H1 (cell line): ENCODE results near the gene ASTN1. TPM values are rescaled to one million over a fixed set of nuclear protein-coding genes. Genes with fewer than 3 reads are reported as not detected.

ENCODE experiments used
- CTCF ChIA-PET: fragments of 300-600 bp; sonication (Branson Sonifier 250); formaldehyde crosslinking; loops from one replicate; lab custom pipeline; 2021; ENCODE audit not compliant: partially characterized antibody; lab: Charles Lee
- POLR2A ChIA-PET: fragments of 300-600 bp; sonication (Branson Sonifier 250); formaldehyde crosslinking; loops from one replicate; lab custom pipeline; 2021; ENCODE audit warnings: inconsistent platforms; ENCODE audit not compliant: partially characterized antibody; lab: Charles Lee
- DNase-seq, 2 experiments: peaks; one replicate each; pipeline versions ENCODE4 v3.0.0 to v3.0.0-alpha.2; 2010 to 2022; ENCODE audit warnings: low spot score in 2 of 2, low read depth in 1 of 2, mixed read lengths in 1 of 2
- FAIRE-seq: peaks from 2 replicates; lab custom pipeline; 2011; peaks lifted over from hg19 to GRCh38; lab: Jason Lieb, UNC
- H2AFZ ChIP-seq: 2 replicates; pipeline ENCODE4 v1.8.1; 2012; ENCODE audit warnings: low read length, inconsistent platforms
- H2AK5ac ChIP-seq: 2 replicates; pipeline ENCODE4 v1.6.1; 2013; ENCODE audit warnings: low read depth, low read length
- H2BK120ac ChIP-seq: replicated peaks from 2 replicates; pipeline ENCODE3; 2013; ENCODE audit warnings: low read depth, low read length, inconsistent platforms
- H2BK12ac ChIP-seq: 2 replicates; pipeline ENCODE4 v1.6.1; 2013; ENCODE audit warnings: low read depth, low read length
- H2BK15ac ChIP-seq: 2 replicates; pipeline ENCODE4 v1.6.1; 2013; ENCODE audit warnings: low read length
- H2BK20ac ChIP-seq: 2 replicates; pipeline ENCODE4 v1.6.1; 2013; ENCODE audit warnings: low read length
- H2BK5ac ChIP-seq: 2 replicates; pipeline ENCODE4 v1.6.1; 2013; ENCODE audit warnings: low read depth, low read length
- H3K14ac ChIP-seq: 2 replicates; pipeline ENCODE4 v1.6.1; 2013; ENCODE audit warnings: inconsistent platforms; ENCODE audit not compliant: insufficient read length
- H3K18ac ChIP-seq: 2 replicates; pipeline ENCODE4 v1.6.1; 2013; ENCODE audit warnings: low read length; ENCODE audit errors: extremely low read depth
- H3K23ac ChIP-seq: 2 replicates; pipeline ENCODE4 v1.6.1; 2013; ENCODE audit warnings: inconsistent platforms; ENCODE audit not compliant: insufficient read length
- H3K23me2 ChIP-seq: 2 replicates; pipeline ENCODE4 v1.6.1; 2013; ENCODE audit warnings: low read depth, low read length
- H3K27ac ChIP-seq: 2 replicates; pipeline ENCODE4 v1.6.1; 2011; ENCODE audit warnings: low read depth, low read length, inconsistent platforms
- H3K27me3 ChIP-seq, 4 experiments: replicated peaks in 1 of 4; 1 replicate in 1 of 4; 2 replicates in 3 of 4; pipeline versions ENCODE4 v1.6.1 to v1.8.1; 2011 to 2013; ENCODE audit warnings: low read length in 3 of 4, mild to moderate bottlenecking in 3 of 4, inconsistent platforms in 2 of 4, mixed read lengths in 2 of 4, moderate library complexity in 1 of 4; ENCODE audit not compliant: control insufficient read depth in 3 of 4, insufficient read depth in 3 of 4; ENCODE audit errors: extremely low read depth in 1 of 4
- H3K36me3 ChIP-seq, 4 experiments: 2 replicates each; pipeline versions ENCODE4 v1.6.1 to v1.8.1; 2011 to 2013; ENCODE audit warnings: mild to moderate bottlenecking in 4 of 4, low read length in 3 of 4, moderate library complexity in 2 of 4, control low read depth in 1 of 4, inconsistent platforms in 1 of 4; ENCODE audit not compliant: insufficient read depth in 4 of 4, control insufficient read depth in 2 of 4
- H3K4ac ChIP-seq: replicated peaks from 2 replicates; pipeline ENCODE3; 2013; ENCODE audit warnings: low read length, low read depth, mixed read lengths, inconsistent platforms; ENCODE audit not compliant: insufficient read length
- H3K4me1 ChIP-seq, 4 experiments: replicated peaks in 1 of 4; 1 replicate in 1 of 4; 2 replicates in 3 of 4; pipeline versions ENCODE4 v1.6.1 to v1.8.1; 2011 to 2013; ENCODE audit warnings: low read length in 3 of 4, inconsistent platforms in 2 of 4, mixed read lengths in 1 of 4; ENCODE audit not compliant: insufficient read depth in 4 of 4, control insufficient read depth in 3 of 4
- H3K4me2 ChIP-seq, 2 experiments: 2 replicates each; pipeline versions ENCODE4 v1.6.1 to v1.8.1; 2011 to 2013; ENCODE audit warnings: low read depth in 2 of 2, low read length in 2 of 2, control low read depth in 1 of 2, inconsistent platforms in 1 of 2, mild to moderate bottlenecking in 1 of 2; ENCODE audit not compliant: insufficient read depth in 1 of 2
- H3K4me3 ChIP-seq, 4 experiments: fragments of 200-600, 300-600 bp in 1 of 4; sonication (generic), shearing (Covaris generic), sonication (Bioruptor Twin) in 1 of 4; 2 replicates each; pipeline versions ENCODE4 v1.5.1 to v1.8.1; 2011 to 2016; ENCODE audit warnings: low read length in 4 of 4, low read depth in 3 of 4, control low read depth in 2 of 4, inconsistent platforms in 2 of 4, mild to moderate bottlenecking in 2 of 4, mixed read lengths in 1 of 4, moderate library complexity in 1 of 4; ENCODE audit not compliant: insufficient read depth in 2 of 4; ENCODE audit errors: extremely low read depth in 1 of 4
- H3K56ac ChIP-seq: replicated peaks from 2 replicates; pipeline ENCODE3; 2013; ENCODE audit warnings: low read depth, mild to moderate bottlenecking, mixed read lengths, low read length, inconsistent platforms; ENCODE audit not compliant: insufficient read length
- H3K79me1 ChIP-seq: 2 replicates; pipeline ENCODE4 v1.6.1; 2013; ENCODE audit warnings: low read depth, low read length, control low read depth
- H3K79me2 ChIP-seq, 2 experiments: 2 replicates each; pipeline versions ENCODE4 v1.6.1 to v1.8.1; 2012 to 2013; ENCODE audit warnings: low read length in 2 of 2, mild to moderate bottlenecking in 2 of 2, inconsistent platforms in 1 of 2; ENCODE audit not compliant: insufficient read depth in 2 of 2, control insufficient read depth in 1 of 2
- H3K9ac ChIP-seq, 4 experiments: replicated peaks in 1 of 4; 1 replicate in 1 of 4; 2 replicates in 3 of 4; pipeline versions ENCODE4 v1.6.1 to v1.8.1; 2011 to 2013; ENCODE audit warnings: low read depth in 3 of 4, low read length in 3 of 4, control low read depth in 2 of 4, mild to moderate bottlenecking in 2 of 4, moderate library complexity in 2 of 4, inconsistent platforms in 1 of 4; ENCODE audit errors: extremely low read depth in 1 of 4
- H3K9me3 ChIP-seq, 2 experiments: 2 replicates each; pipeline versions ENCODE4 v1.6.1 to v1.8.1; 2012 to 2013; ENCODE audit warnings: mild to moderate bottlenecking in 2 of 2, moderate library complexity in 2 of 2, control low read depth in 1 of 2, inconsistent platforms in 1 of 2, low read depth in 1 of 2, low read length in 1 of 2, mixed read lengths in 1 of 2; ENCODE audit not compliant: insufficient read depth in 2 of 2
- H4K20me1 ChIP-seq, 2 experiments: replicated peaks in 1 of 2; 2 replicates each; pipeline versions ENCODE3 to v1.8.1; 2011 to 2013; ENCODE audit warnings: inconsistent platforms in 2 of 2, low read length in 2 of 2, mild to moderate bottlenecking in 1 of 2; ENCODE audit not compliant: insufficient read depth in 2 of 2, control insufficient read depth in 1 of 2
- H4K5ac ChIP-seq: 2 replicates; pipeline ENCODE4 v1.6.1; 2013; ENCODE audit warnings: low read length, low read depth, mixed read lengths, inconsistent platforms; ENCODE audit not compliant: insufficient read length
- H4K8ac ChIP-seq: 2 replicates; pipeline ENCODE4 v1.8.0; 2013; ENCODE audit warnings: mild to moderate bottlenecking, moderate library complexity, low read length, inconsistent platforms; ENCODE audit not compliant: insufficient read depth; ENCODE audit errors: extremely low read depth
- H4K91ac ChIP-seq: replicated peaks from 2 replicates; pipeline ENCODE3; 2013; ENCODE audit warnings: low read length, mixed read lengths, inconsistent platforms; ENCODE audit not compliant: insufficient read length
- CHD1 ChIP-seq: IDR thresholded peaks from 2 replicates; pipeline ENCODE4 v1.6.1; 2012; ENCODE audit warnings: low read depth, low read length, improper control_type of control experiment
- CREB1 ChIP-seq: IDR thresholded peaks from 2 replicates; pipeline ENCODE4 v1.6.1; 2012; ENCODE audit warnings: inconsistent platforms
- WGBS, 2 experiments: shearing (Covaris generic) in 1 of 2; methylation state at CpG; one replicate each; pipeline versions ENCODE4 v1.1.6 to v1.1.7; 2013 to 2015; ENCODE audit warnings: low lambda C conversion rate in 2 of 2, mixed read lengths in 2 of 2, inconsistent platforms in 1 of 2, low coverage in 1 of 2, missing lambda C conversion rate in 1 of 2; ENCODE audit not compliant: insufficient replicate concordance in 2 of 2, insufficient coverage in 1 of 2, insufficient read length in 1 of 2; ENCODE audit errors: extremely low coverage in 1 of 2, missing lambda C conversion rate in 1 of 2; 5-methylcytosine and 5-hydroxymethylcytosine counted together
- polyA plus RNA-seq, 7 experiments: library from polyadenylated mRNA; depleted of rRNA in 3 of 7; stranded (reverse) in 5 of 7; unstranded in 2 of 7; fragments of >200 nt in 5 of 7; fragments of 200-250 nt in 2 of 7; gene quantifications; 1 replicate in 5 of 7; 2 replicates in 1 of 7; 4 replicates in 1 of 7; pipeline versions ENCODE4 v1.2.1 to v1.2.3, GENCODE V29; 2011 to 2013; ENCODE audit warnings: missing spikeins in 2 of 7, mixed read lengths in 2 of 7
- total RNA-seq: library from RNA; stranded (reverse); fragmentation: NEBNext Ultra II Directional; extraction: Animal tissue kit (Norgen Biotek cat#: 25700); gene quantifications from 2 replicates; pipeline ENCODE4 v1.2.1, GENCODE V29; 2021

The ASTN1 gene
- total and polyA plus RNA-seq, 2 of the 8 experiments (the other 6 are each of a cell fraction or from before 2014, with no cell fraction given): 2.9 to 4.1 TPM

DNA sequence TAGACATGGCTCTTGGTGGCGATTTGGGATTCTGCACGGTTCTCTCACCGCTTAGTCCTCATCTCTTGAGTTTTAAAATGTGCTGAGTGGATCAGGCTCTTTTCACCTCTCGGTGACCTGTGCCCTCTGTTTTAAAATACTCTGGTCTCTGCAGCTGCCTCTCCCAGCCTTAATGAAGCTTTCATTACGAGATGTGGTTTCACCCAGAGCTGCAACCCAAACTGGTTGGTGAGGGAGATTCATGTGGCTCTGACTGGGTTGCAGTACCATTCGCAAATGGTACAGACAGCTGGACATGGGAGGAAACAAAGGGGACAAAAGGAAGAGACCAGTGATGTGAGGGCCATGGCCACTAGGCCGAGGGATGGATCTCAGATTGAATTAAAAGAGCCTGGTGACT, 258.9 kb downstream of the ASTN1 start:
- H3K4me3 ChIP-seq: no peak overlapping the region
- H2BK5ac ChIP-seq: no peak overlapping the region; the same call in 1 of the 2 replicates
- H3K9me3 ChIP-seq: no peaks in the 10 kb centered on the region
- no peak for TF ChIP-seq CREB1
- TF ChIP-seq CHD1: no peak
- no peak overlapping the region for H3K18ac ChIP-seq
- no peak overlapping the region for H3K9ac ChIP-seq
- no peak overlapping the region for H3K27ac ChIP-seq
- H3K27me3 ChIP-seq: no peaks in the 10 kb centered on the region
- no peak overlapping the region for H3K56ac ChIP-seq
- H2BK15ac ChIP-seq: no peak overlapping the region
- H2BK20ac ChIP-seq: no peak overlapping the region
- ChIA-PET CTCF (interaction anchor here (1.3 to 15.2 kb wide), 8 partner anchors 8 to 1018 kb away, joined by 3 to 279 read pairs (median 6); no protein-coding TSS in a partner anchor), POLR2A (no interaction called here)
- no peaks in the 10 kb centered on the region for H3K36me3 ChIP-seq
- H3K4me1 ChIP-seq: peaks cover 0 to 9% (median 0%) of the 10 kb centered on the region in 4 experiments; a peak in 2 of 7 replicates
- no peaks in the 10 kb centered on the region for H3K79me2 ChIP-seq
- no peaks in the 10 kb centered on the region for H4K20me1 ChIP-seq
- no peak overlapping the region; the same call in 1 of the 2 replicates for H2BK12ac ChIP-seq
- no peak overlapping the region for H2AK5ac ChIP-seq
- H3K4ac ChIP-seq: no peak overlapping the region
- FAIRE-seq (no peak), DNase-seq (no peak)
- no peak overlapping the region for H3K14ac ChIP-seq
- H4K8ac ChIP-seq: no peak overlapping the region
- H3K4me2 ChIP-seq: no peak overlapping the region
- H2AFZ ChIP-seq: no peak overlapping the region
- no peak overlapping the region for H4K5ac ChIP-seq
- no peak overlapping the region for H4K91ac ChIP-seq
- no peaks in the 10 kb centered on the region for H3K23me2 ChIP-seq
- H3K23ac ChIP-seq: no peak overlapping the region
- WGBS, 2 experiments: 93% methylated on average over 7 of the region's 7 CpGs; no CpG with 5 or more reads in 1 of the 2 experiments
- H2BK120ac ChIP-seq: no peak overlapping the region
- no peaks in the 10 kb centered on the region for H3K79me1 ChIP-seq
